ENCODE data around the gene PLIN3.

DNA sequence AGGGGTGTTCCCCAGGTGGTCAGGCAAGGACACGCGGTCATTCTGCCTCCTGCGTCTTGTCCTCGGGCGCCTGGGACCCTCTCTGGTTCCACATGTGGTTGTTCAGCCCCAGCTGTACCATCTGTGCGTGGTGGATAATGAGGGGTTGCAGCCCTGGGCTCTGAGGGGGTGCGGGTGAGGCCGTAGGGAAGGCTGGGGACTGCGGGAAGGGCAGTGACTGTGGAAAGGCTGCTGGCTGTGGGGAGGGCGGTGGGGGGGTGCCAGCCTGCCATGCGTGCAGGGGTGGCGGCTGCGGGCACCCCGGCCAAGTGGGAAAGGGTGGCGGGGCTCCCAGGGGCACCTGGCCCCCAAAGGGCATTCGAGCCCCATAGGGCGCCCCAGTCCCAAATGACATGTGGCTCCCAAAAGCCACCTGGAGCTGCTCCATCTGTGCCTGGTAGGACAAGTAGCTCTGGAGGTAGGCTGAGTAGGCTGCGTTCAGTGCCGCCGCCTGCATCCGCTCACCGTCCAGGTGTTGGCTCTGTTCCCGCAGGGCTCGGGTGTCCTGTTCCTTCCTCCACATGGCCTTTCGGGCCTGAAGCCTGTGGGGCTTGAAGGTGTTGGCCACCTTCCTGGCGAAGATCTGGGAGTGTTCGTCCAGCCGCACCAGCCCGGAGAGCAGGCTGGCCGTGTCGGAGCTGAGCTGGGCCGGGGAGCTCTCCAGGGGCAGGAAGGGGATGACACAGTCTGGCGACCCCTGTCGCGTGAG lies 51.1 kb downstream of the PLIN3 start:
- TF ChIP-seq CTCF (IDR thresholded peaks at IDR 0.05) (no peak), POLR2AphosphoS5 (IDR thresholded peaks at IDR 0.05) (no peak)
